GM19452 (cell line): ENCODE data around the gene CXADR.

ENCODE experiments used
- ATAC-seq: cut with Tn5 transposase; IDR thresholded peaks from one replicate; pipeline ENCODE4 v1.9.1; 2021; ENCODE audit not compliant: unreplicated experiment

The CXADR gene

GRCh38 chr21:17539323-17539722 lies 26.5 kb downstream of the CXADR start:
- no peak for ATAC-seq

- ATAC-seq, result no peak
Measured at GRCh38 chr21:17539743-17540341, 27.0 kb downstream of the CXADR start.

GRCh38 chr21:17540530-17540929 lies 27.7 kb downstream of the CXADR start:
- ATAC-seq, result no peak

- no peak for ATAC-seq
Measured at GRCh38 chr21:17542371-17543011, 29.6 kb downstream of the CXADR start.

- no peak for ATAC-seq
Measured at GRCh38 chr21:17545007-17545406, 32.2 kb downstream of the CXADR start.

- ATAC-seq, result no peak
Measured at GRCh38 chr21:17548262-17548661, 35.4 kb downstream of the CXADR start.

GRCh38 chr21:17550671-17551308 lies 37.9 kb downstream of the CXADR start:
- ATAC-seq, result no peak

GRCh38 chr21:17552410-17552809 lies 39.6 kb downstream of the CXADR start:
- no peak for ATAC-seq

- no peak for ATAC-seq
Measured at GRCh38 chr21:17554120-17554519, 41.3 kb downstream of the CXADR start.

- ATAC-seq, result no peak
Measured at GRCh38 chr21:17554679-17555465, 42.0 kb downstream of the CXADR start.

- no peak for ATAC-seq
Measured at GRCh38 chr21:17560377-17561025, 47.7 kb downstream of the CXADR start.

- ATAC-seq, result no peak
Measured at GRCh38 chr21:17570786-17571185, 57.9 kb downstream of the CXADR start.

- ATAC-seq, result no peak
Measured at GRCh38 chr21:17572431-17572830, 59.6 kb downstream of the CXADR start.

GRCh38 chr21:17575076-17575475 lies 62.2 kb downstream of the CXADR start:
- ATAC-seq, result no peak

- no peak for ATAC-seq
Measured at GRCh38 chr21:17576080-17576835, 63.4 kb downstream of the CXADR start.

GRCh38 chr21:17577701-17578100 lies 64.9 kb downstream of the CXADR start:
- no peak for ATAC-seq

- ATAC-seq, result no peak
Measured at GRCh38 chr21:17578162-17578561, 65.3 kb downstream of the CXADR start.

- ATAC-seq, result no peak
Measured at GRCh38 chr21:17578876-17579275, 66.0 kb downstream of the CXADR start.

- ATAC-seq, result no peak
Measured at GRCh38 chr21:17580319-17580718, 67.5 kb downstream of the CXADR start.

GRCh38 chr21:17583898-17584297 lies 71.1 kb downstream of the CXADR start:
- no peak for ATAC-seq
